Keratinocyte (primary cell): ENCODE measurements around the gene HLA-DPA1. TPM values are rescaled to one million over a fixed set of nuclear protein-coding genes. Genes with fewer than 3 reads are reported as not detected.

ENCODE experiments used
- DNase-seq: peaks from one replicate; pipeline ENCODE4 v3.0.0-alpha.2; 2011; ENCODE audit warnings: low read depth, missing footprints, low spot score
- FAIRE-seq: peaks from 2 replicates; lab custom pipeline; 2011; peaks lifted over from hg19 to GRCh38; lab: Jason Lieb, UNC
- H2AFZ ChIP-seq: 2 replicates; pipeline ENCODE4 v1.6.0; 2012; ENCODE audit warnings: low read length, control low read depth, inconsistent platforms; ENCODE audit not compliant: control insufficient read depth
- H3K27ac ChIP-seq: 2 replicates; pipeline ENCODE4 v1.5.1; 2011; ENCODE audit warnings: low read length; ENCODE audit not compliant: control insufficient read depth, insufficient read depth
- H3K27me3 ChIP-seq: 3 replicates; pipeline ENCODE4 v1.6.0; 2011; ENCODE audit warnings: low read length; ENCODE audit not compliant: control insufficient read depth, insufficient read depth; ENCODE audit errors: extremely low read depth
- H3K36me3 ChIP-seq, 2 experiments: 2 replicates in 1 of 2; 3 replicates in 1 of 2; pipeline ENCODE4 v1.5.1; 2011; ENCODE audit warnings: low read length in 2 of 2, mild to moderate bottlenecking in 1 of 2; ENCODE audit not compliant: control insufficient read depth in 2 of 2, insufficient read depth in 2 of 2; ENCODE audit errors: extremely low read depth in 1 of 2
- H3K4me1 ChIP-seq: 3 replicates; pipeline ENCODE4 v1.5.1; 2011; ENCODE audit warnings: low read length; ENCODE audit not compliant: control insufficient read depth, insufficient read depth; ENCODE audit errors: extremely low read depth
- H3K4me2 ChIP-seq: 3 replicates; pipeline ENCODE4 v1.6.0; 2011; ENCODE audit warnings: low read depth, low read length; ENCODE audit not compliant: control insufficient read depth, insufficient read depth; ENCODE audit errors: extremely low read depth
- H3K4me3 ChIP-seq, 3 experiments: fragments of 200-600 bp in 1 of 3; sonication (generic) in 1 of 3; 2 replicates in 2 of 3; 3 replicates in 1 of 3; pipeline ENCODE4 v1.5.1; 2011 to 2016; ENCODE audit warnings: low read length in 3 of 3, mild to moderate bottlenecking in 3 of 3, control low read depth in 2 of 3, inconsistent platforms in 1 of 3, low read depth in 1 of 3, mixed read lengths in 1 of 3, mixed run types in 1 of 3, moderate library complexity in 1 of 3; ENCODE audit not compliant: control insufficient read depth in 2 of 3, insufficient read depth in 2 of 3; ENCODE audit errors: extremely low read depth in 1 of 3
- H3K79me2 ChIP-seq: 2 replicates; pipeline ENCODE4 v1.6.0; 2012; ENCODE audit warnings: low read length; ENCODE audit not compliant: control insufficient read depth, insufficient read depth
- H3K9ac ChIP-seq: 3 replicates; pipeline ENCODE4 v1.6.0; 2011; ENCODE audit warnings: low read length; ENCODE audit not compliant: control insufficient read depth, insufficient read depth; ENCODE audit errors: extremely low read depth
- H3K9me1 ChIP-seq: 3 replicates; pipeline ENCODE4 v1.6.0; 2011; ENCODE audit warnings: low read length; ENCODE audit not compliant: control insufficient read depth, insufficient read depth; ENCODE audit errors: extremely low read depth
- H3K9me3 ChIP-seq: 2 replicates; pipeline ENCODE4 v1.5.1; 2012; ENCODE audit warnings: low read depth, low read length; ENCODE audit not compliant: control insufficient read depth
- H4K20me1 ChIP-seq: 3 replicates; pipeline ENCODE4 v1.6.0; 2011; ENCODE audit warnings: low read length; ENCODE audit not compliant: control insufficient read depth, insufficient read depth; ENCODE audit errors: extremely low read depth
- EZH2 ChIP-seq: IDR thresholded peaks from one replicate; pipeline ENCODE4 v1.6.1; 2012; ENCODE audit warnings: inconsistent platforms, mild to moderate bottlenecking, low read length, moderate library complexity
- dilution Hi-C: fragments of 300-500 bp; cut with MboI; formaldehyde crosslinking; loops from one replicate; pipeline ENCODE4 v1.7.0; 2020; ENCODE audit warnings: low sequenced_read_pairs; ENCODE audit not compliant: extremely low pct_ligation_motif_present
- polyA plus RNA-seq, 5 experiments: library from polyadenylated mRNA; depleted of rRNA in 3 of 5; stranded (reverse) in 3 of 5; stranded (forward) in 1 of 5; unstranded in 1 of 5; fragments of >200 nt; gene quantifications; 1 replicate in 1 of 5; 2 replicates in 3 of 5; 3 replicates in 1 of 5; pipeline versions ENCODE4 v1.2.1 to v1.2.3, GENCODE V29; 2011 to 2012; ENCODE audit warnings: missing spikeins in 2 of 5, low read depth in 1 of 5, low replicate concordance in 1 of 5
- TF ChIP-seq, protein P1 (sequence below), 3 experiments: IDR thresholded peaks in 1 of 3; conservative IDR thresholded peaks in 1 of 3; optimal IDR thresholded peaks in 1 of 3; 2 replicates in 2 of 3; 3 replicates in 1 of 3; pipeline versions ENCODE3 to v1.5.1; 2011; ENCODE audit warnings: low read length in 3 of 3, mild to moderate bottlenecking in 3 of 3, moderate library complexity in 2 of 3, control low read depth in 1 of 3, inconsistent platforms in 1 of 3; ENCODE audit not compliant: insufficient read depth in 2 of 3; ENCODE audit errors: extremely low read depth in 1 of 3

HLA-DPA1 gene
- polyA plus RNA-seq, 1 donor (not counting 4 experiments of a cell fraction or from before 2014, with no cell fraction given), result 0.09 TPM

GRCh38 chr6:33071569-33071968 lies 1.9 kb downstream of the HLA-DPA1 start:
- Histone ChIP-seq H3K27ac (no peak overlapping the region), H3K9me1 (no peaks in the 10 kb centered on the region), H3K9me3 (no peaks in the 10 kb centered on the region), H2AFZ (no peak overlapping the region), H3K79me2 (no peaks in the 10 kb centered on the region), H3K4me1 (no peaks in the 10 kb centered on the region), H3K27me3 (peaks cover 16% of the 10 kb centered on the region), H3K36me3 (no peaks in the 10 kb centered on the region), H3K4me2 (no peak overlapping the region), H3K4me3 (no peak overlapping the region), H3K9ac (no peak overlapping the region), H4K20me1 (no peaks in the 10 kb centered on the region)
- TF ChIP-seq, protein P1, sequence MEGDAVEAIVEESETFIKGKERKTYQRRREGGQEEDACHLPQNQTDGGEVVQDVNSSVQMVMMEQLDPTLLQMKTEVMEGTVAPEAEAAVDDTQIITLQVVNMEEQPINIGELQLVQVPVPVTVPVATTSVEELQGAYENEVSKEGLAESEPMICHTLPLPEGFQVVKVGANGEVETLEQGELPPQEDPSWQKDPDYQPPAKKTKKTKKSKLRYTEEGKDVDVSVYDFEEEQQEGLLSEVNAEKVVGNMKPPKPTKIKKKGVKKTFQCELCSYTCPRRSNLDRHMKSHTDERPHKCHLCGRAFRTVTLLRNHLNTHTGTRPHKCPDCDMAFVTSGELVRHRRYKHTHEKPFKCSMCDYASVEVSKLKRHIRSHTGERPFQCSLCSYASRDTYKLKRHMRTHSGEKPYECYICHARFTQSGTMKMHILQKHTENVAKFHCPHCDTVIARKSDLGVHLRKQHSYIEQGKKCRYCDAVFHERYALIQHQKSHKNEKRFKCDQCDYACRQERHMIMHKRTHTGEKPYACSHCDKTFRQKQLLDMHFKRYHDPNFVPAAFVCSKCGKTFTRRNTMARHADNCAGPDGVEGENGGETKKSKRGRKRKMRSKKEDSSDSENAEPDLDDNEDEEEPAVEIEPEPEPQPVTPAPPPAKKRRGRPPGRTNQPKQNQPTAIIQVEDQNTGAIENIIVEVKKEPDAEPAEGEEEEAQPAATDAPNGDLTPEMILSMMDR (optimal IDR thresholded peaks at IDR 0.05 in 1 of 3, IDR thresholded peaks at IDR 0.05 in 1 of 3, conservative IDR thresholded peaks at IDR 0.05 in 1 of 3; ENCODE audit: extremely low read depth in 1 of 3, insufficient read depth in 2 of 3, low read length in 3 of 3), result no peak
- no peak for TF ChIP-seq EZH2
- no peak for DNase-seq
- dilution Hi-C loops, result no loop called here
- FAIRE-seq, result no peak

DNA sequence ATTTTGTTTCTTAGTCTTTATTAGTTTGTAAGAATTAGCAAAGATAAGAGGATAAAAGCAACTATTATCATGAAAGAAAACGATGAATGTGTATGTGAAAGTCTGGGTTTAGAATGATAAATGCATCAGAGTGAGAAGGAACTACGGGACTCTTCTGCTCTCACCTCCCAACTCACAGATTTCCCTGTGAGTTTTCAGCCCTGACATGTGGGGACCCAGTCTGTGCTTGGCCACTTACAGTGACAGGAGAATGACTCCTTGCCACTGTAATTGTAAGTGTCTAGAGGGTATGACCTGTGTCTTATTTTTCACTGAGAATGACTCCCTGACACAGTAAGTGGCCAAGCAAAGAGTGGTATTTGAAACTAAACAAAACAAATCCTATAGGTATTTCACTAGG lies 2.5 kb downstream of the HLA-DPA1 start:
- Histone ChIP-seq H3K9me1 (no peaks in the 10 kb centered on the region), H3K27me3 (peaks cover 16% of the 10 kb centered on the region), H3K79me2 (no peaks in the 10 kb centered on the region), H4K20me1 (no peaks in the 10 kb centered on the region), H3K9ac (no peak overlapping the region), H3K4me2 (no peak overlapping the region), H3K4me1 (no peaks in the 10 kb centered on the region), H2AFZ (no peak overlapping the region), H3K36me3 (no peaks in the 10 kb centered on the region), H3K4me3 (no peak overlapping the region), H3K27ac (no peak overlapping the region), H3K9me3 (no peaks in the 10 kb centered on the region)
- FAIRE-seq (no peak), DNase-seq (no peak)
- no peak for TF ChIP-seq EZH2
- TF ChIP-seq, protein P1 (optimal IDR thresholded peaks at IDR 0.05 in 1 of 3, IDR thresholded peaks at IDR 0.05 in 1 of 3, conservative IDR thresholded peaks at IDR 0.05 in 1 of 3; ENCODE audit: extremely low read depth in 1 of 3, insufficient read depth in 2 of 3, low read length in 3 of 3), result no peak
- dilution Hi-C loops, result no loop called here
